Measurements from ENCODE around the gene HIP1R.

HIP1R gene

GRCh38 chr12:122834104-122834920 lies 945 bp upstream of the HIP1R start:
- DNase-seq = peak; percentile 43

GRCh38 chr12:122835750-122836026 lies 431 bp downstream of the HIP1R start:
- no peak for DNase-seq

GRCh38 chr12:122836027-122836921 lies 1.0 kb downstream of the HIP1R start:
- peak; percentile 25 for DNase-seq

- no peak for DNase-seq
These were observed 2.3 kb downstream of the HIP1R start for GRCh38 chr12:122837306-122838265.

- DNase-seq = no peak
These were observed 3.6 kb downstream of the HIP1R start for GRCh38 chr12:122838841-122839240.

GRCh38 chr12:122839907-122840554 lies 4.8 kb downstream of the HIP1R start:
- DNase-seq = no peak

GRCh38 chr12:122840580-122841513 lies 5.6 kb downstream of the HIP1R start:
- DNase-seq = no peak

GRCh38 chr12:122841544-122842321 lies 6.5 kb downstream of the HIP1R start:
- DNase-seq = peak; percentile 62

- no peak for DNase-seq
These were observed 7.5 kb downstream of the HIP1R start for GRCh38 chr12:122842505-122843405.

- DNase-seq = no peak
These were observed 8.2 kb downstream of the HIP1R start for GRCh38 chr12:122843455-122843854.

GRCh38 chr12:122844366-122844971 lies 9.2 kb downstream of the HIP1R start:
- DNase-seq = no peak

- no peak for DNase-seq
These were observed 10.0 kb downstream of the HIP1R start for GRCh38 chr12:122845041-122845864.

- DNase-seq = no peak
These were observed 10.8 kb downstream of the HIP1R start for GRCh38 chr12:122845865-122846621.

- no peak for DNase-seq
These were observed 11.6 kb downstream of the HIP1R start for GRCh38 chr12:122846622-122847515.

- no peak for DNase-seq
These were observed 12.2 kb downstream of the HIP1R start for GRCh38 chr12:122847516-122847836.

GRCh38 chr12:122847921-122848421 lies 12.7 kb downstream of the HIP1R start:
- DNase-seq = no peak
